PC-9 (cell line): Measurements from ENCODE around the gene ANKDD1B. TPM values are rescaled to one million over a fixed set of nuclear protein-coding genes. Genes with fewer than 3 reads are reported as not detected.

Source experiments
- BruUV-seq: library from RNA; stranded (reverse); fragments of 400-500 nt; replicated peaks from 2 replicates; lab custom pipeline; 2021; lab: Mats Ljungman, UMichigan
- CTCF ChIA-PET: fragments of 300-600 bp; sonication (Branson Sonifier 250); formaldehyde crosslinking; loops from one replicate; lab custom pipeline; 2022; ENCODE audit warnings: antibody characterized with exemption; lab: Charles Lee
- POLR2A ChIA-PET: fragments of 300-600 bp; sonication (Branson Sonifier 250); formaldehyde crosslinking; loops from one replicate; lab custom pipeline; 2022; ENCODE audit warnings: antibody characterized with exemption; ENCODE audit not compliant: unreplicated experiment; lab: Charles Lee
- DNase-seq, 2 experiments: peaks; one replicate each; pipeline versions ENCODE4 v3.0.0 to v3.0.0-alpha.2; 2015 to 2022; ENCODE audit warnings: mixed read lengths in 1 of 2
- H2AFZ ChIP-seq: fragments of 200-600 bp; sonication (generic); 2 replicates; pipeline ENCODE4 v1.8.1; 2017; ENCODE audit warnings: antibody characterized with exemption
- H3F3A ChIP-seq: fragments of 200-600 bp; sonication (generic); 2 replicates; pipeline ENCODE4 v1.8.1; 2017; ENCODE audit warnings: antibody characterized with exemption, mild to moderate bottlenecking, low read depth; ENCODE audit not compliant: insufficient read depth
- H3K27ac ChIP-seq: fragments of 200-600 bp; sonication (generic); 2 replicates; pipeline ENCODE4 v1.6.1; 2016; ENCODE audit warnings: mixed run types
- H3K27me3 ChIP-seq: fragments of 200-600 bp; sonication (generic); 2 replicates; pipeline ENCODE4 v1.6.1; 2016; ENCODE audit warnings: low read depth, mixed run types; ENCODE audit not compliant: insufficient read depth
- H3K36me3 ChIP-seq: fragments of 200-600 bp; sonication (generic); 2 replicates; pipeline ENCODE4 v1.6.1; 2016; ENCODE audit warnings: low read depth, mixed run types
- H3K4me1 ChIP-seq: fragments of 200-600 bp; sonication (generic); replicated peaks from 2 replicates; pipeline ENCODE4 v1.6.1; 2016; ENCODE audit warnings: mixed run types; ENCODE audit not compliant: insufficient read depth
- H3K4me2 ChIP-seq: fragments of 200-600 bp; sonication (generic); 2 replicates; pipeline ENCODE4 v1.6.1; 2017; ENCODE audit warnings: mixed run types
- H3K4me3 ChIP-seq: fragments of 200-600 bp; sonication (generic); 2 replicates; pipeline ENCODE4 v1.6.1; 2016; ENCODE audit warnings: mixed run types
- H3K79me2 ChIP-seq: fragments of 200-600 bp; sonication (generic); 2 replicates; pipeline ENCODE4 v1.6.1; 2017; ENCODE audit warnings: low read depth, mixed run types
- H3K9me2 ChIP-seq: fragments of 200-600 bp; sonication (generic); 2 replicates; pipeline ENCODE4 v1.8.1; 2017; ENCODE audit warnings: mild to moderate bottlenecking; ENCODE audit not compliant: insufficient read depth
- H3K9me3 ChIP-seq: fragments of 200-600 bp; sonication (generic); 2 replicates; pipeline ENCODE4 v1.8.1; 2016; ENCODE audit warnings: low read depth; ENCODE audit not compliant: insufficient read depth
- H4K20me1 ChIP-seq: fragments of 200-600 bp; sonication (generic); 2 replicates; pipeline ENCODE4 v1.8.1; 2017; ENCODE audit not compliant: insufficient read depth
- EZH2 ChIP-seq: fragments of 200-600 bp; sonication (generic); IDR thresholded peaks from 2 replicates; pipeline ENCODE4 v1.8.0; 2017; ENCODE audit warnings: antibody characterized with exemption, low read depth
- intact Hi-C: fragments of 100-400 bp; cut with micrococcal nuclease; formaldehyde crosslinking; loops from one replicate; pipeline ENCODE4 v1.10.0; 2022; ENCODE audit not compliant: unreplicated experiment
- total RNA-seq: library from RNA; stranded (reverse); gene quantifications from 2 replicates; pipeline ENCODE4 v1.2.3, GENCODE V29; 2021
- TF ChIP-seq, protein P1 (sequence below): fragments of 200-600 bp; sonication (generic); conservative IDR thresholded peaks from 2 replicates; pipeline ENCODE4 v1.6.1; 2017; ENCODE audit warnings: mixed run types, antibody characterized with exemption, mild to moderate bottlenecking, moderate library complexity

The ANKDD1B gene
- total RNA-seq, 1 experiment from 2014 or later = 0.31 TPM

DNA sequence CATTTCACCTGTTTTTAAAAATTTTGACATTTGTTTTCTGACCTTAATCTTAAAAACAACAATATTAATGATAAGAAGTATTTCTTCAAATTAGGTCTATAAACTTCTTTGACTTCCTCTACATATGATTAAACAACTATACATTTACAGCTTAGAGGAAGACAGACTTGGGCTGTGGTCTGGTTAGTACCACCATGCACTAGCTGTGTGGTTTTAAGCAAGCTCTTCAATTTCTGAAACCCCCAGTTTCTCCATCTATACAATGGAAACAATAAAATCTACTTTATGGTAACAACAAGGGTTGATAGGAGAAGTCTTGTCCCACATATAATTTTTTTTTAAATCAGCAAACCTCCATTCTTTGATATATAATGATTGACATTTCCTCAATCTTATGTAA is 15.7 kb downstream of the ANKDD1B start:
- no peak for DNase-seq
- H3K9me3 ChIP-seq = no peaks in the 10 kb centered on the region
- no peaks in the 10 kb centered on the region for H3K36me3 ChIP-seq
- BruUV-seq = no TSS peak
- CTCF ChIA-PET = interaction anchor here (0.6 kb wide), 1 partner anchor 972 kb away, joined by 4 read pairs; no protein-coding TSS in a partner anchor
- no peak overlapping the region for H3K4me3 ChIP-seq
- H3K27ac ChIP-seq = no peak overlapping the region
- no peak overlapping the region for H2AFZ ChIP-seq
- TF ChIP-seq, protein P1, sequence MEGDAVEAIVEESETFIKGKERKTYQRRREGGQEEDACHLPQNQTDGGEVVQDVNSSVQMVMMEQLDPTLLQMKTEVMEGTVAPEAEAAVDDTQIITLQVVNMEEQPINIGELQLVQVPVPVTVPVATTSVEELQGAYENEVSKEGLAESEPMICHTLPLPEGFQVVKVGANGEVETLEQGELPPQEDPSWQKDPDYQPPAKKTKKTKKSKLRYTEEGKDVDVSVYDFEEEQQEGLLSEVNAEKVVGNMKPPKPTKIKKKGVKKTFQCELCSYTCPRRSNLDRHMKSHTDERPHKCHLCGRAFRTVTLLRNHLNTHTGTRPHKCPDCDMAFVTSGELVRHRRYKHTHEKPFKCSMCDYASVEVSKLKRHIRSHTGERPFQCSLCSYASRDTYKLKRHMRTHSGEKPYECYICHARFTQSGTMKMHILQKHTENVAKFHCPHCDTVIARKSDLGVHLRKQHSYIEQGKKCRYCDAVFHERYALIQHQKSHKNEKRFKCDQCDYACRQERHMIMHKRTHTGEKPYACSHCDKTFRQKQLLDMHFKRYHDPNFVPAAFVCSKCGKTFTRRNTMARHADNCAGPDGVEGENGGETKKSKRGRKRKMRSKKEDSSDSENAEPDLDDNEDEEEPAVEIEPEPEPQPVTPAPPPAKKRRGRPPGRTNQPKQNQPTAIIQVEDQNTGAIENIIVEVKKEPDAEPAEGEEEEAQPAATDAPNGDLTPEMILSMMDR = no peak
- no peak for TF ChIP-seq EZH2
- peaks cover 11% of the 10 kb centered on the region for H3F3A ChIP-seq
- H3K27me3 ChIP-seq = no peaks in the 10 kb centered on the region
- POLR2A ChIA-PET = no interaction called here
- H3K79me2 ChIP-seq = no peaks in the 10 kb centered on the region
- no peaks in the 10 kb centered on the region for H4K20me1 ChIP-seq
- intact Hi-C loops = no loop called here
- H3K4me2 ChIP-seq = no peak overlapping the region
- H3K4me1 ChIP-seq = peaks cover 23% of the 10 kb centered on the region
- H3K9me2 ChIP-seq = no peaks in the 10 kb centered on the region

DNA sequence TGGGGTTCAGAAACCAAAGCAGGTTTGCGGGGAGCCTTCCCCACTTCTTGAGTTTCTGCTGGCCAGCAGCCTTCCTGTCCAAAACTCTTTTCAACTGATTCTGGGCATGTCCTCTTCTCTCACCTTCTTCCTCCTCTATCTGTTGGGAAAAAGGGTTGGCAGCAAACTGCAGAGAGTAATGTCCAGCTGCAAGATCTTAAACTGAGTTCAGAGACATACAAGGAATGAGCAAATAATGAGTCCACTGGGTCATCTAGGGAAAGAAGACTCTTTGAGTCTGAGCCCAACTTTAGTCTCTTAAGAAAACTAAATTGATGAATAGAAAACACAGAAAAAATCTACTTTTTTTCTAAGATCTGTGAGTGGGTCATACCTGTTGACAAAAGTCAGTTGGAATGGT is 16.5 kb downstream of the ANKDD1B start:
- DNase-seq = no peak
- Histone ChIP-seq H3K4me2 (no peak overlapping the region), H4K20me1 (no peaks in the 10 kb centered on the region), H3K27me3 (no peaks in the 10 kb centered on the region), H3K9me2 (no peaks in the 10 kb centered on the region), H3K27ac (no peak overlapping the region), H3K9me3 (no peaks in the 10 kb centered on the region), H3K79me2 (no peaks in the 10 kb centered on the region), H2AFZ (no peak overlapping the region), H3K4me3 (no peak overlapping the region), H3F3A (peaks cover 4% of the 10 kb centered on the region), H3K4me1 (peaks cover 14% of the 10 kb centered on the region), H3K36me3 (no peaks in the 10 kb centered on the region)
- intact Hi-C loops = no loop called here
- POLR2A ChIA-PET = no interaction called here
- no TSS peak for BruUV-seq
- CTCF ChIA-PET = no interaction called here
- TF ChIP-seq EZH2 = no peak
- TF ChIP-seq, protein P1 = no peak

- Histone ChIP-seq H3K79me2 (no peaks in the 10 kb centered on the region), H4K20me1 (no peaks in the 10 kb centered on the region), H3K36me3 (no peaks in the 10 kb centered on the region), H3K27me3 (no peaks in the 10 kb centered on the region), H3F3A (no peaks in the 10 kb centered on the region), H3K9me3 (no peaks in the 10 kb centered on the region), H3K27ac (no peak overlapping the region), H3K9me2 (no peaks in the 10 kb centered on the region), H3K4me3 (no peak overlapping the region), H2AFZ (no peak overlapping the region), H3K4me2 (no peak overlapping the region), H3K4me1 (no peaks in the 10 kb centered on the region)
- DNase-seq = no peak
- intact Hi-C loops = no loop called here
- no TSS peak for BruUV-seq
- ChIA-PET CTCF (no interaction called here), POLR2A (no interaction called here)
- TF ChIP-seq EZH2 = no peak
- TF ChIP-seq, protein P1 = no peak
Observed at GRCh38 chr5:75630875-75631274, 19.6 kb downstream of the ANKDD1B start.
